ENCODE data around the gene SCARF2.
A peak's percentile ranks its signal among the peaks of the same experiment; 100 is the strongest.

SCARF2 gene

GRCh38 chr22:20391222-20391621 is 46.4 kb downstream of the SCARF2 start:
- Histone ChIP-seq H3K27me3 (ENCODE audit: insufficient read depth, low read length, poor library complexity) (no peaks in the 10 kb centered on the region), H3K4me1 (ENCODE audit: insufficient read depth, low read length) (peaks cover 27% of the 10 kb centered on the region), H3K36me3 (ENCODE audit: insufficient read depth, low read length) (no peaks in the 10 kb centered on the region), H3K27ac (ENCODE audit: low read length) (no peak overlapping the region), H3K4me3 (ENCODE audit: low read depth in 1 of 2, low read length in 2 of 2) (no peak overlapping the region), H2AFZ (ENCODE audit: low read depth, low read length) (0 out of 2 replicates have a peak overlapping the region, but pooled peaks have one; percentile 15), H4K20me1 (ENCODE audit: insufficient read depth, low read length) (no peaks in the 10 kb centered on the region), H3K4me2 (ENCODE audit: insufficient read depth, low read length) (no peak overlapping the region), H3K9ac (ENCODE audit: low read depth, low read length) (no peak overlapping the region), H3K79me2 (ENCODE audit: insufficient read depth, low read length) (peaks cover 23% of the 10 kb centered on the region), H3K9me3 (ENCODE audit: insufficient read depth, low read length, severe bottlenecking) (no peaks in the 10 kb centered on the region)
- ATAC-seq (ENCODE audit: insufficient read depth, low read depth) (no peak), DNase-seq (no peak)
- TF ChIP-seq EZH2 (IDR thresholded peaks at IDR 0.05; ENCODE audit: borderline replicate concordance, low read depth, low read length, severe bottlenecking), result no peak
- no peak for TF ChIP-seq CTCF (IDR thresholded peaks at IDR 0.05; ENCODE audit: borderline replicate concordance, extremely low read depth, low read length, poor library complexity, severe bottlenecking)

GRCh38 chr22:20390394-20390907 is 47.2 kb downstream of the SCARF2 start:
- DNase-seq (no peak), ATAC-seq (ENCODE audit: insufficient read depth, low read depth) (no peak)
- no peak for TF ChIP-seq EZH2 (IDR thresholded peaks at IDR 0.05; ENCODE audit: borderline replicate concordance, low read depth, low read length, severe bottlenecking)
- no peak for TF ChIP-seq CTCF (IDR thresholded peaks at IDR 0.05; ENCODE audit: borderline replicate concordance, extremely low read depth, low read length, poor library complexity, severe bottlenecking)

GRCh38 chr22:20389288-20389687 is 48.3 kb downstream of the SCARF2 start:
- Histone ChIP-seq H3K9ac (ENCODE audit: low read depth, low read length) (no peak overlapping the region), H3K9me3 (ENCODE audit: insufficient read depth, low read length, severe bottlenecking) (no peaks in the 10 kb centered on the region), H3K79me2 (ENCODE audit: insufficient read depth, low read length) (peaks cover 3% of the 10 kb centered on the region), H3K4me3 (ENCODE audit: low read depth in 1 of 2, low read length in 2 of 2) (no peak overlapping the region), H3K4me1 (ENCODE audit: insufficient read depth, low read length) (peaks cover 9% of the 10 kb centered on the region), H3K36me3 (ENCODE audit: insufficient read depth, low read length) (no peaks in the 10 kb centered on the region), H2AFZ (ENCODE audit: low read depth, low read length) (no peak overlapping the region), H4K20me1 (ENCODE audit: insufficient read depth, low read length) (no peaks in the 10 kb centered on the region), H3K27ac (ENCODE audit: low read length) (no peak overlapping the region), H3K4me2 (ENCODE audit: insufficient read depth, low read length) (no peak overlapping the region), H3K27me3 (ENCODE audit: insufficient read depth, low read length, poor library complexity) (peaks cover 2% of the 10 kb centered on the region)
- DNase-seq, result no peak
- TF ChIP-seq EZH2 (IDR thresholded peaks at IDR 0.05; ENCODE audit: borderline replicate concordance, low read depth, low read length, severe bottlenecking) (no peak), CTCF (IDR thresholded peaks at IDR 0.05; ENCODE audit: borderline replicate concordance, extremely low read depth, low read length, poor library complexity, severe bottlenecking) (no peak)
- no peak for ATAC-seq (ENCODE audit: insufficient read depth, low read depth)

More at GRCh38 chr22:20390394-20390907, 47.2 kb downstream of the SCARF2 start:
- H3K27ac ChIP-seq (ENCODE audit: low read length), result no peak overlapping the region
- no peak overlapping the region for H2AFZ ChIP-seq (ENCODE audit: low read depth, low read length)
- no peaks in the 10 kb centered on the region for H3K27me3 ChIP-seq (ENCODE audit: insufficient read depth, low read length, poor library complexity)
- no peak overlapping the region for H3K9ac ChIP-seq (ENCODE audit: low read depth, low read length)
- H3K4me2 ChIP-seq (ENCODE audit: insufficient read depth, low read length), result no peak overlapping the region
- H3K79me2 ChIP-seq (ENCODE audit: insufficient read depth, low read length), result peaks cover 15% of the 10 kb centered on the region
- no peak overlapping the region for H3K4me3 ChIP-seq (ENCODE audit: low read depth in 1 of 2, low read length in 2 of 2)
- H4K20me1 ChIP-seq (ENCODE audit: insufficient read depth, low read length), result no peaks in the 10 kb centered on the region
- H3K36me3 ChIP-seq (ENCODE audit: insufficient read depth, low read length), result no peaks in the 10 kb centered on the region
- H3K4me1 ChIP-seq (ENCODE audit: insufficient read depth, low read length), result peaks cover 19% of the 10 kb centered on the region
- no peaks in the 10 kb centered on the region for H3K9me3 ChIP-seq (ENCODE audit: insufficient read depth, low read length, severe bottlenecking)
